T follicular helper cell (primary cell): Measurements from ENCODE around the gene OR5L1.

Source experiments
- DNase-seq: peaks from one replicate; pipeline ENCODE4 v3.0.0-alpha.2; 2020; ENCODE audit warnings: low read depth
- total RNA-seq, 2 experiments: gene quantifications; one replicate each; lab custom pipeline; 2026; lab: John Stamatoyannopoulos, UW

OR5L1 gene
- total RNA-seq, result 0 reads per million in 2 experiments

DNA sequence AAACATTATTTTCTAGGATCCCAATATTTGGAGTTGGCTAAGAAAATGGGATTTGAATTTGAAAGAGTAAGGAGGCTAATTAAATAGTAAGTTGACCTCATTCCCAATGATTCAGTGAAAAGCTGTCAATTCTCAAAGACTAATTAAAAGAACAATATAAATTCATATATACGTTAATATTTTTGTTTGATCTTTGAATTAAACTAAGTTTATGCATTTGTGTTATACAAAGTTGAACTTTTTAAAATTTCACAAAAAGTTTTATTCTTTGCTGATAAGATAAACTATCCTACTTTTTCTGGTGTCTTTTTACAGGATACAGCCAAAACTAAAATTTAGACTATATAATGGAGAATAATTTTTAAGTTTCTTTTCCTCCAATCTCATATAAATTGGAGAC, at the start of gene OR5L1:
OR5L1 (plus strand) TSS at position 301 of the 400 bp plus-strand sequence. CDS start 100 bp downstream, outside the sequence.
- DNase-seq, result no peak

DNA sequence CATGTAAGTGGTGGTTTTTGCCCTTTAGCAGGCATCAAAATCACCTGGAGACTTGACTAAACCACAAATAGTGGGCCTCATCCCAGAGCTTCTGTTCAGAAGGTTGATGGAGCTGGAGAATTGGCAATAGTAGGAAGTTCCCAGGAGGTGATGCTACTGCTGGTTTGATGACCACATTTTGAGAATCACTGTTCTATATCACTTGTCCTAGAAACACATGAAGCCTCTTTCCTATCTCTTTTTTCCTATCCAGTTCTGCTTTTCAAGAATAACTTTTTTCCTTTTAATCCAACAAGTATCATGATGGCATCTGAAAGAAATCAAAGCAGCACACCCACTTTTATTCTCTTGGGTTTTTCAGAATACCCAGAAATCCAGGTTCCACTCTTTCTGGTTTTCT, 38.0 kb upstream of the OR5L1 start, which contains the start of gene OR5D13:
OR5D13 (plus strand) TSS at position 301 of the 400 bp plus-strand sequence; CDS start at position 301, 0 bp downstream.
- no peak for DNase-seq

DNA sequence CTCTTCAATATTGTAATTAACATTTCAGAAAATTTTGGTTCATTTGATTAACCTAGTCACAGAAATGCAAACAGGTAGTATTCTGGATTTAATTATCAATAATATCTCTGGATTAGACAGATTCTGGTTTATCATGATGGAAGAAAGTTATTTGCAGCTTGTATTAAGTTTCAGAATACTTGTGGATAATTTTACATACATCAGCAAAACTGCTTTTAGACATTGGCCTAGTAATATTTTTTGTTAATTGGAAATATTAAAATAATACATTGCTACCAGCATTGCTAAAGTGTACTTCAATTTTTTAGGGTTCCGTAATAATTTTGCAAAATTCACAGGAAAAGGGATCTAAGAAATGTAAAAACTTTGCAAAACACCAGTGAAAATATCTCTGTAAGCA, 19.6 kb upstream of the OR5L1 start:
- no peak for DNase-seq

DNA sequence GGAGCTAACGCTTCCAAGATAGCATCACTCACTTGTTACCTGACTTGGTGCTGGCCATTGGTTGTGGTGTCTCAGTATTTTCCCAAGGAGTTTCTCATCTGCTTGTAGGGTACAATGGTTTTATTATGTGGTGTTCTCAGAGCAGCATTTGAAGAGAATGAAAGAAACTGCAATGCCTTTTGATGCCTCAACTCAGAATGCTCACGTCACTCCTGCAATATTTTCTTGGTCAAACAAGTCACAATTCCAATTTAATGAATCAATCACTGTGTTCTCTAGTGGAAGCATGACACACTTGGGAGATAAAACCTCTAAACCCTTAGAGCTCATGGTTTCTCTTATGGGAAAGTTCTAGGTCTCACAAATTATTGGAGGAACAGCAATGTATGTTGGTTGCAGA, 17.8 kb upstream of the OR5L1 start:
- DNase-seq, result no peak

DNA sequence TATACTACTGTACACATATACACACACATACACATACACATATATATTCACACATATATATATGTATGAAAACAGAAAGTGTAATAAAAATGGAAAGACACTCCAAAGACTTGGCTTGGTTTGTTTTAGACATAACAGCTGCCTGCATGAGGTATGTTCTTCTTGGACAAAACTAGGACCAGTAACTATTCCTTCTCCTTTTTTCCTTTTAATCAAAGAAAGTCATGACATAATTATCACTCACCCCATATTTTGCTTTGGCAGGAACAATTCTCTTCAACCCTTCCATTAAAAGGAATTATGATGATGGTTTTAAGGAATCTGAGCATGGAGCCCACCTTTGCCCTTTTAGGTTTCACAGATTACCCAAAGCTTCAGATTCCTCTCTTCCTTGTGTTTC, 15.9 kb upstream of the OR5L1 start, which contains the start of gene OR5D14:
OR5D14 (plus strand) TSS at position 301 of the 400 bp plus-strand sequence; CDS start at position 301, 0 bp downstream.
- no peak for DNase-seq

DNA sequence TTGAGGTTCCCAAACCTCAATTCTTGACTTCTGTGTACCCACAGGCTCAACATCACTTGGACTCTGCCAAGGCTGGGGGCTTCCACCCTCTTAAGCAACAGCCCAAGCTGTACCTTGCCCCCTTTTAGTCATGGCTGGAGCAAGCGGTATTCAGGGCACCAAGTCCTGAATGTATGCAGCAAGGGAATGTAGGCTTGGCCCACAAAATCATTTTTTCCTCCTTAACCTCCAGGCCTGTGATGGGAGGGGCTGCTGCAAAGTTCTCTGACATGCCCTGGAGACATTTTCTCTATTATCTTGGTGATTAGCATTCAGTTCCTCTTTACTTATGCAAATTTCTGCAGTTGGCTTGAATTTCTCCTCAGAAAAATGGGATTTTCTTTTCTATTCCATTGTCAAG, 4.9 kb upstream of the OR5L1 start:
- no peak for DNase-seq

DNA sequence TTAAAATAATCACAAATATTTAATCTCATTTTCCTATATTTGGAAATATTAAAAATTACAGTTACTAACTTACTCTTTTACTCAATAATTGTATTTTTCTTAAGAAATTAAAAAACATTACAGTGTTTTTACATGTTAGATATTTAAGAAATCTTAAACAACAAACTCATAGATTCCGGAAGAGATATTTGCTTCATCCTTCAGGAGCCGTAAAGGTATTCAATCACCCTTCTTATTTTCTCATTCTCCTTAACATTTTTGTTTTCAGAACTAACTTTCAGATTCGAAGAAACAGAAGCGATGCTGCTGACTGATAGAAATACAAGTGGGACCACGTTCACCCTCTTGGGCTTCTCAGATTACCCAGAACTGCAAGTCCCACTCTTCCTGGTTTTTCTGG, 8.2 kb downstream of the OR5L1 start, which contains the start of gene OR5D18:
OR5D18 (plus strand) TSS at position 301 of the 400 bp plus-strand sequence; CDS start at position 301, 0 bp downstream.
- DNase-seq, result no peak

DNA sequence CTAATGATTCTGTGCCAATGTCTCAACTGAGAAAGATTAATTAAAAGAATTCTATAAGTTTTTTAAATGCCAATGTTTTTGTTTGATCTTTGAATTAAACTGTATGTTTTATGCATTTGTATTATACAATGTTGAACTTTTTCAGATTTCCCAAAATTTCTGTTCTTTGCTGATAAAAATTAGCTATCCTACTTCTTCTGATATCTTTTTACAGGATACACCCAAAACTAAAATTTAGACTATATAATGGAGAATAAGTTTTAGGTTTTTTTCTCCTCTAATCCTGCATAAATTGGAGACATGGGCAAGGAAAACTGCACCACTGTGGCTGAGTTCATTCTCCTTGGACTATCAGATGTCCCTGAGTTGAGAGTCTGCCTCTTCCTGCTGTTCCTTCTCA, 15.8 kb downstream of the OR5L1 start, which contains the start of gene OR5L2:
OR5L2 (plus strand) TSS at position 301 of the 400 bp plus-strand sequence; CDS start at position 301, 0 bp downstream.
- no peak for DNase-seq

DNA sequence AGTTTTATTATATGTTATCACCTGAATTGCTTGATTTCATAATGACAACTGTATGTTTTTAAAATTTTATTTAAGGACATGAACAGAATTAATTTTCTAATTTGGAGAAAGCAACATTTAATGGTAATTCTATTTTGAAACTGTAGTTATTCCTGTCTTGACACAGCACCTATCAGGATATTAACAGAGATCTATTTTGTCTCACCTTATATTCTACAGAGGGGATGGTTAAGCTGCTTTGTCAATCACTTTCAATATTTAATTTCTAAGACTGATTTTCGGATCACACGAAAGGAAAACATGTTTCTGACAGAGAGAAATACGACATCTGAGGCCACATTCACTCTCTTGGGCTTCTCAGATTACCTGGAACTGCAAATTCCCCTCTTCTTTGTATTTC, 27.3 kb downstream of the OR5L1 start, which contains the start of gene OR5D16:
OR5D16 (plus strand) TSS at position 301 of the 400 bp plus-strand sequence; CDS start at position 301, 0 bp downstream.
- DNase-seq, result no peak

DNA sequence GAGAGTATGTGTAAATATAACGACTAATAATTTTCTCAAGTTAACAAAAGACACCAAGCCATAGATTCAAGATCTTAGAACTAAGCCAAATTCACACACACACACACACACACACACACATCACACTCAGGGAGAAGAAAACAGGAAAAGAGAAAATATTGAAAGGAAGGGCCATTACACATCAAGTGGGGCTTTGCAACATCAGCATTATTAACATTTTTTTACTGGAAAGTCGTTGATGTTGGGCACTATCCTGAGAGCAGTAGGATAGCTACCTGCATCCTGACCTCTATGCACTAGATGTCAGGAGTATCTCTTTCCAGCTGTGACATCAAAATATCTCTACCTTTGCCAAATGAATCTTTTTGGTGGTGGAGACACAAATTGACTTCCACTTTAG, 36.3 kb downstream of the OR5L1 start:
- no peak for DNase-seq

DNA sequence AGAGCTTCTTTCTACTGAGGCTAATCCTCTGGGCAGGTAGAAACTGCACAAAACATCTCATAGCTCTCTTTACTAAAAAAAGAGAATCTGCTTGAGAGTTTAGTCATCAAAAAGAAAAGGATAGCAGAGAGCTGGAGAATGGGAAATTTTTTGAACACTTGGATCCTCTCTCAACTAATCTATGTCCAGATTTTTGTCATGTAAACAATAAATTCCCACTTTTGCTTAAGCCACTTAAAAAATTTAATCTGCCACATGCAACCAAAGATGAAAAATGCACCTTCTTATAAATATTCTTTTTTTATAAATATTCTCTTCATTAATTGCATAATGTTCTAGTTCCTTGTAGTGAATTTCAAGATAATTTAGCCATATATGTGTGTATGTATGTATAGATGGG, 37.9 kb downstream of the OR5L1 start:
- DNase-seq, result no peak

DNA sequence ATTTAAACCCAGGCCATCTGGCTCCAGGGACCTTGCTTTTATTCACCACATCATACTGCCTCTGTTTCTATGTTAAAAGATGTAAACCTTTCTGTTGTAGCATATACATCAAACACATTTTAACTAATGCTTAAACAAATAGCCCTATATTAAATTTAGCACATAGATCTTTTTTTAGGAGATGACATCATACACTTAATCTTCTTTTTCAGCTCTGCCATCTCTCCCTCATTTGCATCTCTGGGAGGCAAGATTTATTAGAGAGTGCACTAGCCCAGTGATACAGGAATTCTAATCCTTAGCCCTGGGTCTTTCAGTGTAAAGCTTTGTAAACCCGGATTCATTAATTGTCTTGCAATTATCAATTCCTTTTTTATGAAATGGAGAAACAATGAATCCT, 41.0 kb downstream of the OR5L1 start:
- DNase-seq, result no peak

DNA sequence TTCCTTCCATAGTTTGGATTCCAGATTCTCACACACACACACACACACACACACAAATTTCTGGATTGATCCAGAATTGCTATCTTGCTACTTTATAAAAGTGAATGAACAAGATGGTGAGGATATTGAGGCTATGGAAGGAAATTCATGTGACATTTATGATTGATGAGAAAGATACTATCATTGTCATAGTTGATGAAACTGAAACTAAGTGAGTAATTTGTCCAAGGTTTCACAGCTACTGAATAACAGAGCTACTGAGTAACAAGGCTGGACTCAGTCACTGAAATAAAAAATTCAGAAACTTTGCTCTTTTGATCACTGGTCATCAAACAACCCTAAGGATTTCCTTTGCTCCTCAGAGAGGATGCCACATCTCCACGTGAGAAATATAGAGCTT, 43.5 kb downstream of the OR5L1 start:
- DNase-seq, result no peak
